Panc1 (cell line): Measurements from ENCODE around the gene ARL17B.
"Not testable (repeated sequence)": the region's sequence is repeated elsewhere in the genome, so short reads cannot be mapped to it uniquely, and the experiment has no call there.

Experiments used
- POLR2AphosphoS5 ChIP-seq: IDR thresholded peaks from 2 replicates; pipeline ENCODE4 v1.6.1; 2012; ENCODE audit warnings: mild to moderate bottlenecking, low read depth, low read length, moderate library complexity
- TCF7L2 ChIP-seq: IDR thresholded peaks from 2 replicates; pipeline ENCODE4 v1.6.1; 2011; ENCODE audit warnings: mild to moderate bottlenecking, low read depth, low read length, inconsistent platforms
- TF ChIP-seq, protein P1 (sequence below): fragments of 450-650 bp; IDR thresholded peaks from 2 replicates; pipeline ENCODE4 v1.5.1; 2017; ENCODE audit warnings: mild to moderate bottlenecking

- TF ChIP-seq, protein P1, sequence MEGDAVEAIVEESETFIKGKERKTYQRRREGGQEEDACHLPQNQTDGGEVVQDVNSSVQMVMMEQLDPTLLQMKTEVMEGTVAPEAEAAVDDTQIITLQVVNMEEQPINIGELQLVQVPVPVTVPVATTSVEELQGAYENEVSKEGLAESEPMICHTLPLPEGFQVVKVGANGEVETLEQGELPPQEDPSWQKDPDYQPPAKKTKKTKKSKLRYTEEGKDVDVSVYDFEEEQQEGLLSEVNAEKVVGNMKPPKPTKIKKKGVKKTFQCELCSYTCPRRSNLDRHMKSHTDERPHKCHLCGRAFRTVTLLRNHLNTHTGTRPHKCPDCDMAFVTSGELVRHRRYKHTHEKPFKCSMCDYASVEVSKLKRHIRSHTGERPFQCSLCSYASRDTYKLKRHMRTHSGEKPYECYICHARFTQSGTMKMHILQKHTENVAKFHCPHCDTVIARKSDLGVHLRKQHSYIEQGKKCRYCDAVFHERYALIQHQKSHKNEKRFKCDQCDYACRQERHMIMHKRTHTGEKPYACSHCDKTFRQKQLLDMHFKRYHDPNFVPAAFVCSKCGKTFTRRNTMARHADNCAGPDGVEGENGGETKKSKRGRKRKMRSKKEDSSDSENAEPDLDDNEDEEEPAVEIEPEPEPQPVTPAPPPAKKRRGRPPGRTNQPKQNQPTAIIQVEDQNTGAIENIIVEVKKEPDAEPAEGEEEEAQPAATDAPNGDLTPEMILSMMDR, result not testable (repeated sequence)
- not testable (repeated sequence) for TF ChIP-seq POLR2AphosphoS5, TCF7L2
Observed at GRCh38 chr17:46367520-46367919, 6.0 kb upstream of the ARL17B start.
